ENCODE results near the gene COL23A1.

Gene COL23A1

DNA sequence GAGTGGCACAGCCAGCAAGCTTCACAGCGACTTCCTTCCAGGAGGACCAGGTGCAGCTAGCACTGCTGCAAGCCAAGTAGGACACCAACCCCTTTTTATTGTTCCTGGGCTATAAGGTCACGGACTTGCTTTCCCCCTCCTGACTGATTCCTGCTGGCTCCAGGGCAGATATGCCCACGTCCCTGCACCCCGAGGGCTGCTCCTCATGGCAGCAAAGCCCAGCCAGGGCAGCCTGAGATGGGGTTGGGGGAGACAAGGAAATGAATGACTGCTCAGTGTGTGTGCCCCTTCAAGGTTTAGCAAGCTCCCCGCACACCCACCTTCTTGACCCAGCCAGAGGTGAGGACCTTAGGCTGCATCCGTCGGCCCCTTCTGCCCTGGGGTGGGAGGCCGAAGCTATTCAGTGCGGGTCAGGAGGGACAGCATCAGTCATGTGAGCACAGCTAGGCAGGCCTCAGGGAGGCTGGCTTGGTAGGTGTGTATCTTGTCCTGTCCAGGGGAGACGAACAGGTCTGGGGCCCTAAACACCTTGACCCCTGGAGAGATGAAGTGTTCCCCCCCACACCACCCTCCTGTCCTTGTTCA is 221.4 kb downstream of the COL23A1 start:
- DNase-seq: no peak

DNA sequence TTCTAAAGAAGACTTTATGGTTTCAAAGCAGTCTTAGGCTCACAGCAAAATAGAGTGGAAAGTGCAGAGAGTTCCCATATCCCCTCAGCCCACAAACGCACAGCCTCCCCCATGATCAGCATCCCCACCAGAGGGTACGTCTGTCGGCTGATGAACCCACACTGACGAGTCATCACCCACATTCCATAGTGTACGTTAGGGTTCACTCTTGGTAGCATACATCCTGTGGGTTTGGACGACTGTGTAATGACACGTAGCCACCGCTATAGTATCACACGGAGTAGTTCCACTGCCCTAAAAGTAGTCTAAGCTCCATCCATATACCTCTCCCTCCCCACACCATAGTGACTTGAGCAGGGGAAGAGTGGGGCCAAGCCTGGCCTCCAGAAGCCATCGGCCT is 221.9 kb downstream of the COL23A1 start:
- DNase-seq: peak; percentile 67

DNA sequence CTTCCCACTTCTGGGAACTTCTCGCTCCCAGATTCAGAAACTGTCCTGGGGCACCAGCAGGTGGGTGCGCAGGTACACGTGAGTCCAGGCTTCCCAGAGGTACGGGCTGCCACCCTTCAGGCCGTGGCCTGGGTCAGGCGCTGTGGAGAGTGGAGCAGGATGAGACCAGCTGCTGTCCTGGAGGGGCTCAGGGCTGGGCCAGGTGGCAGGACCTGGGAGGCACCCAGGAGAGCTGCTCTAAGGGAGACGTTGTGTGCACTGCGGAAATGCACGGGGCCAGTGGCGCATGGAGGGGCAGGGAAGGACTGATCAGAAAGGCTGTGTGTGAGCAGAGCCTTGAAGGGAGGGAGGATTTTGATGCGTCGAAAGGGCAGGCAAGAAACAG is 222.5 kb downstream of the COL23A1 start:
- DNase-seq: no peak

DNA sequence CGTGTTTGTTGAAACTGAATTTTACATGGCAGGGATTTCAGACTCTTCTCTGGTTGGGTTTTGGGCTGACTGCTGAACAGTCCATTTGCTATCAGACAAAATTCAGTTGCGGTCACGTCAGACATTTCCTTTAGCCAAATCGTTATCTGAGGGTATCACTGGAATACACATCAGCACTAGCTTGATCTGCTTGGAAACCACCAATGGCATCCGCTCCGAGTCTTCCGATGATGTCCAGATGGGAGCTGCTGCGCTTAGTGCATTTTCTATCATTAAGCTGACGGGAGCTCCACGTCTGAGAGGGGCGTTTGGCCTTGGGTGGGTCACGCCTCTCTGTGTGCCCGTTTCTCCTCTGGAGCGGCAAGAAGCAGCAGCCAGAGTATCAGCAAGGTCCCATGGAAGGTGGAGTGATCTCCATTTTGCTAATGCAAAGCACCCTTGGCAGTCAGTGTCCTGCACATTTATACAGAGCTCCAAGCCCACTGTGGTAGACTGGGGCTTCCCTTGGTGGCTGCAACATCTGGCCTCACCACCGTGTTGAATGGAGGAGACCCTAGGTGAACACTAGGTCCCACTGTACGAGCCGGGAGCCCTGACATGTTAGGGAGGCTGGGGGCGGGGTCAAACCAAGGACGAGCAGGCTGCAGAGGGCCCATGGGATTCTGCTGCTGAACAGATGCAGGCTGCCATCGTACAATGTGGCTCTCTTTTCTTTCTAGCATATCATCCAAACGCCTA is 223.0 kb downstream of the COL23A1 start:
- DNase-seq: no peak

DNA sequence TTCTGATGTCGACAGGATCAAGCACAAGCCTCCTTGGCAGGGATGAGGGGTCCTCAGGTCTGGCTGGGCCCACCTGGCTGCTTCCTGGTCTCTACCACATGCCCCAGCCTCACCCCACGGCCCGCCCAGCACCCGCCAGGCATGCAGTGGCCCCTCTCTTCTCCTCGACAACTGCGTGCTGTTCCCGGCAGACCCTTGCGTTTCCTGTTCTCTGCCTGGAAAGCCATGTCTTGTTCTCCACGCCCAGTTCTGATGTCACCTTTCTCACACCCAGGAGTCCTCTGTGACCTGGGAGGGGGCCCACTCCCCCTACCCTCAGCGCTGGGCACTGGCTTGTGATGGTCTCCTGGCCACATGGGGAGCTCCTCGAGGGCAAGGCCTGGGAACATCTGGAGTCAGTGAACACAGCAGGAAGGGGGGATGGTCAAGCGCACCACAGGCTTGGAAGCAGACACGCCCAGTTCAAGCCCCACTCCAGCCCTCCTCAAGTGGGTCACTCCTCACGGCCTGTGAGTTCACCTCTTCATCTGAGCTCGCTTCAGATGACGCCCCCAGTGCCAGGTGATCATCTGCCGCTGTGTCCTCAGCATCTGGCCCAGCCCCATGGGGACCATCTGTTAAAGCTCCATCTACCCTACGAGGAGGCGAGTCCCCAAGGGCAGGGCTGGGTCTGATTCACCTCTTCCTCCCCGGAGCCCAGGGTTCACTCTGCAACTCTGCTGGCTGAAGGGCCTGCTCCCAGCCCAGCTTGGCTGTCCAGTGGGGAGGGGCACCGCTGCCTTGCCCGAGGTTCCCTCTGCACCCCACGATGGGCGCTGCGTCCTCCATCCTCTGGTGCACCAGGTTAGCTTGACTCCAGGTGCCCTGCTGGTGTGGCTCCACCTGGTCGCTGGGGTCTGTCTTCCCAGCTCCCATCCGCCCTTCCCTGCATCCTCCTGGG is 224.4 kb downstream of the COL23A1 start:
- DNase-seq: no peak

DNA sequence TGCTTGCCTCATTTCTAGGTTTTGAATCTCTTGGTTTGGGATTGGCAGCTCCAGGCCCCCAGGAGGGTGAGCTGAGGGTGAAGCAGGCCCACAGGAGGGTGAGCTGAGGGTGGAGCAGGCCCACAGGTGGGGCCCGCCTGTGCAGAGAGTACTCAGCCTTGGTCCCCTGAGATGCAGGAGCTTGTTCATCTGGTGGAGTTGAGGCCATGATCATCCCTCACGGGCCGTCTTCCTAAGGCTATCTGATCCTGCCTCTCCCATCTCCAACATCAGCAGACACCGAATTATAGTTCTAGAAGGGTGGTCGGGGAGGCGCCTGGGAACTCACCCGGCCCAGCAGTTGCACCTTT is 225.9 kb downstream of the COL23A1 start:
- no peak for DNase-seq

DNA sequence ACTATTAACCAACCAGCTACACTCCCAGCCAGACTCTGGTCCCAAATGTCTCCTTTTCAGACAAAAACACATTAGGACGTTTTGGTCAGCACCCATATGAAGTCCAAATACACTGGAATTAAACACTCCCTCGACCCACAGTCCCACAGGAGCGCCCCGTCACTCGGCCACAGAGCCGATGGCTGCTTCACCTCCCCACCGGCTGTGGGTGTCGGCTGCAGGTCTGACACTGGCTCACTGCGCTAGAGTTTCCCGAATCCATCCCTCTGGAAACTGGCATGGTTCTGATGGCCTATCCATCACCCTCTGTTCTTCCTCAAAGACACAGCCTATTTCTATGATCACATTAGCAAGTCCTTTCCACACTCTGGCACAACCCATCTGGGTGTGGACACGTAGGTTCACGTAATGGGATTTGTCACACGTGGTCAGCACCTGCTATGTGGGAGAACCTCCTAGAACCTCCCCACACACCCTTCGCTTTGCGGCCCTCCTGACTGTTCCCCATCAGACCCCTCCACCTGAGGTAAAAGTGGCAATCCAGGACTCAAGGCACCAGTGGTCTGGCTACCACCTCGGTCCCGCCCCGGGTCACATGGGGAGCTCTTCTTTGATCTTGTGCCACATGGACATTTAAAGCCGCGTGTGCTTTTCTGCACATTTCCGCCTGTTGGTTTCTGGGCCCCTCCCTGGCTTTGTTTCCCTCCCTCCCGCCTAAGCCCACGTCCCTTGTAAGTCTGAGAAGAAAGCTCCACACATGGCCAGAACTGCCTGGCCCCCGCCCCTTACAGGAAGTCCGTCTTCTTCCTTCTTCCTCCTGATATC is 226.5 kb downstream of the COL23A1 start:
- DNase-seq: peak; percentile 35

DNA sequence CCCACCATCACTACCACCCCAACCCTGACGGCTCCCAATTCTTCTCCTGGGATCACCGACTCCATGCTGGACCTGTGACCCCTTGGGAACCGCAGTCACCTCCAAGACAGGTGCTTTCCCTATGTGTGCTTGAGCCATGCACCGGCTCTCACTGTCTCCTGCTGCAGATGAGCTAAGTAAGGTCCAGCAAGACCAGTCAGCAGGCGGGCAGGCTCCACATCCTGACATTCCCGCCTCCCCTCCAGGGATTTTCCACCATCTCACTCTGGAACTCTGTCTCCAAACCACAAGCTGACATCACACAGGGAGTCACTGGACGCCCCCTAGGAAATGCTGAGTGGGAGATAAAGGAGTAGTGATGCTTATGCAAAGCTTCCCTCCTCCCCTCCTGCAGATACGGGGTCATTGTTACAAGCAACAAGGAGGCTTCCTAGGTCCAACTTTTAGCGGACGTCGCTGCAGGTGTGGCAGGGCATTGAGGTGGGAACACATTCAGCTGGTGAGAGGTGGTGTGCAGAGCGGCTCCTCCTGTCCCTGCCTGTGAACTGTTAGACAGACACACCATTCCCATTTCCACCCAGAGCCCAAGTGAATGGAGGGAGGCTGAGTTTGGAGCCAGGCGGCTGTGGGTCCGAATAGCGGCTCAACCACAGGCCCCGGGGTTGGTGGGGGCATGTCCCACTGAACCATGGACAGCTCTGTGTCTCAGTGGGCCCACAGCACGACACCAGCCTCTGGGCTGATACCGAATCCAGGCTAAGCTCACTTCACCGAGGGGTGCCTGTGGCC is 228.3 kb downstream of the COL23A1 start:
- DNase-seq: no peak

DNA sequence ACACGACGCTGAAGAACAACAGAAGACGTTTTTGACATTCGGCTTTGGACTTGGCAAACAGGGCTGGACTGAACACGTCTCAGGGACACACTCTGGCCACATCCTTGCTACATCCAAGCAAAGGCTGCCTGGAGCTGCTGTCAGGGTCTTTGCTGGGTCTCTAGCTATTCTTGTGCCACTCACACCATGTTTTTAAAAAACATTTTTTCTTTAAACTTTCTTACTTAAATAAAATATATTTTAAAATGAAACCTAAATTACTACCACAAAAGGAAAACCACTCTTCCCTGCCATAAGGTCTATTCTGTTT is 229.3 kb downstream of the COL23A1 start:
- no peak for DNase-seq

DNA sequence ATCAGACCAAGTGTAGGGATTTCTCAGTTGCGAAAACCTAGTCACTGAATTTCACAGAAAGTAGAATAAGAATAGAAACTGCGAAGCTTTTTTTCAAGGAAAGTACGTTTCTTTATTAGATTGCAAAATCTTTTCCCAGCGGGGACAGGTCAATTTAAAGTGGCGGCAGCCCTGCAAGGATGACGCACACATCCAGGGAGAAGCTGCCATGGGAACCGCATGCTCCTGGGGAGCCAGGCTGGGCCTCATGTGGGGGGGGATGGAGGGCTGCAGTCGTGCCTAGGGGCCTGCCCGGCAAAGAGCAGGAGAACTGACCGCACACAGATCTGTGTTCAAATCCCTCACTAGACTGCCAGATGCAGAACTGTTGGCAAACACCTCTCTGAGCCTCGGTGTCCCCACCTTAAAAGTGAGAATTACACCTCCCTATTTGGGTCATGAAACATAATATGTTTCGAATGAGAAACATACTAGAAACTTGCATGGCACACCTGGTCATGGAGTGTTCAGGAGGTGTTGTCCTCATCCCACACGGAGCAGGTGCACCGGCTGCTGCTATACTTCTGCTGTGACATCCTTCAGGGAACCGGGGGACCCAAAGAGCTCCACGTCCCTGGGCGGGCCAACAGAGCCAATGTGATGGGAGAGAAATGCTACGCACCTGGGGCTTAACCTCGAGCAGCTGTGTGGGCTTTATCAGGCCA is 229.8 kb downstream of the COL23A1 start:
- peak; percentile 79 for DNase-seq

DNA sequence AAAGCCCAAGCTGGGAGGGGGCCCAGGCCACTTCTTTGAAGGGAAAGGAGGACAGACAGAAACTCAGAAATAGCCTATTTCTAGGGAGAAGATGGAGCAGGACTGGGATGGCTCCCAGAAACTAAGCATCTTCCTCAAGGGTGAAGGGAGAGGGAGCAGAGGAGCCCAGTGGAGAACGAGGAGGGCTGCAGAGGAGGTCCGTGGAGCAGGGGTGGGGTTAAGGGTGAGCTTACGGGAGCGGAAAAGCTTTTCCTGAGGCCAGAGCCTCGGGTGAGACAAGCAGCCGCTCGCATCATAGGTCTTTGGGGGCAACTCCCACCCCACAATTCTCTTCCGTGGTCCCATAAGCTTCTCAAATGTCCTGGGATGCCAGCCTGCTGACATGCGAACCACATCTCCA is 230.5 kb downstream of the COL23A1 start:
- no peak for DNase-seq

DNA sequence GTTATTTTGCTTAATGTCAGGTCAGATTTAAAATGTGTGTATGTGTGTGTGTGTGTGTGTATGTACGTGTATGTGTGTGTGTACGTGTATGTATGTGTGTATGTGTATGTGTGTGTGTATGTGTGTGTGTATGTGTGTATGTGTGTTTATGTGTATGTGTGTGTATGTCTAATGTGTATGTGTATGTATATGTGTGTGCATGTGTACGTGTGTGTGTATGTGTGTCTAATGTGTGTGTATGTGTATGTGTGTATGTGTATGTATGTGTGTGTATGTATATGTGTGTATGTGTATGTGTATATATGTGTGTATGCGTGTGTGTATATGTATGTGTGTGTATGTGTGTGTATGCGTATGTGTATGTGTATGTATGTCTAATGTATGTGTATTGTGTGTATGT is 232.5 kb downstream of the COL23A1 start:
- no peak for DNase-seq

DNA sequence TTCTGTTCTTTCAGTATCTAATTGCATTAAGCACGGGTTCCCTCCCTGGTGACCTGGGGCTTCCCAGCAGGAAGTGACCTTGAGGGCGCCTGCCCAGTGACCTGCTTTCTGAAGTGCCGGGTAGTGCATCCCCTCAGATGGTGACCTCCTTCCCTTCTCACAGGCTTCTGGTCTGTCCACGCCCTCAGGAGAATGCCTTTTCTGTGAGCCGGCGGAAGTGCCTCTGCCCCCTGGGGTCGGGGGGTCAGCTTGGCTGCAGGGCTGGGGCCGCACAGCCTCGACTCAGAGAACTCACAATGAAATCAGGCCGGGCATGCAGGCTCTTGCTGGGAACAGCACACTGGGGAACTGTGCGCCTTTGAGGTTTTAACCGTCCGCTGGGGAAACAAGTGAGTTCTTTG is 233.1 kb downstream of the COL23A1 start:
- peak; percentile 41 for DNase-seq

DNA sequence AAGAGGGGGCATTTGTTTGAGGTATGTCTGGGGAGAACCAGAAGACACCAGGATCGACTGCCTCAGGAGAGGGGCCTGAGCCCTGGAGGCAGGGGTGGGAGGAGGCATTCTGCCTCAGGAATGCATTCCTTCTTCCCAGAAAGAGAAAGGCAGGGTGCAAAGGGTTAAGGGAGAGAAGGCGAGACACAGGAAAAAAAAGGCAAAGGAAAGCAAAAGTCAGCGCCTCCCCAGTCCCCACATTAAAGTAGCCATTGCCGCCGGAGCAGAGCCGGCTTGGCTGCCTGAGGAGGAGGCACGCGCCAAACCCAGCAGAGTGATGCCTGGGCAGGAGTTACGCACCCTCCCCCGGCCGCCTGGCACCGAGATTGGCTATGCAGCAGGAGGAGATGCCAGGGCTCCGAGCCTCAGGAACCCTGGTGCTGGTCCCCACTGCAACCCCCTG is 233.7 kb downstream of the COL23A1 start:
- DNase-seq: no peak

DNA sequence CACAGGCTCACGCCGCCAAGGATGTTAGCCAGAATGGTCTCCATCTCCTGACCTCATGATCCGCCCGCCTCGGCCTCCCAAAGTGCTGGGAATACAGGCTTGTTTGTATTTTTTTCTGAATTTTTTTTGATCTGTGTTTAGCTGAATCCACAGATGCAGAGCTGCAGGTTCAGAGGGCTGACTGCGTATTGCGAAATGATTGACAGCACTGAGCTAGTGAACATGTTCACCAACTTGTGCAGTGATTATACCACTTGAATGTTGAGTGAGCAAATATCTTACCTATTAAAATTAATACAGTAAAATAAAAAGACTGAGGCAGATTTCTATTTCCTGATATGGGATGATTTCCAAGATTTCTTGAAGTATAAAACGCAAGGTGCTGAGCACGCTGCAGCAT is 234.5 kb downstream of the COL23A1 start:
- no peak for DNase-seq

DNA sequence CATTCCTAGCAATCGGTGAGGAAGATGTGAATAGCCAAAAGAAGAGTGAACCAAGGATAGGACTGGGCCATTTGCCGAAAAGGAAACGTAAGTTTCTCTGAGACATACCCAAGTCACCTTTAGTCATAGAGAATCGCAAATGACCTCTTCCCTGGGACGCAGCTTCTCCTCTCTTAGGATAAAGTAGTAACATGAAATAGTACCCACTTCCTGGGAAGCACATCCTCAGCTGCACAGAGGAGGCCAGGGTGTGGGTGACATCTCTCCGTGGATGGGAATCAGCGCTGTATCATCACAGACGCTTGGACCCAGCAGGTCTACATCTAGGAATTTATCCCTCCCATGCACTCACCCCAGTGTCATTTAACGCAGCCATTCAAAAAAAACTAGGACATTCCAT is 236.7 kb downstream of the COL23A1 start:
- no peak for DNase-seq

DNA sequence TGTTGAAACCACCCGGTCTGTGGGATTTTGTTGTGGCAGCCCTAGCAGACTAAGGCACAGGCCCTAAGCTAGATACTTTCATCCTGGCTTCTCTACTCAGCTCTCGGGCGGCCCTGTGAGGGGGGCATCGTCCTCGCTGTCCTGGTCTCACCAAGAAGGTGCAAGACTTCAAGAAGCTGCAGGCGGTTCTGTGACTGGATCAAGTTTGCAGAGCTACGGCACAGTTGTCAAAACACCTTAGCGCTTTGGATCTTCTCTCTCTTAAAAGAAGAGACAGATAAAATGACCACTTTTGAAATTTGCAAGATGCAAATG is 238.2 kb downstream of the COL23A1 start:
- no peak for DNase-seq

DNA sequence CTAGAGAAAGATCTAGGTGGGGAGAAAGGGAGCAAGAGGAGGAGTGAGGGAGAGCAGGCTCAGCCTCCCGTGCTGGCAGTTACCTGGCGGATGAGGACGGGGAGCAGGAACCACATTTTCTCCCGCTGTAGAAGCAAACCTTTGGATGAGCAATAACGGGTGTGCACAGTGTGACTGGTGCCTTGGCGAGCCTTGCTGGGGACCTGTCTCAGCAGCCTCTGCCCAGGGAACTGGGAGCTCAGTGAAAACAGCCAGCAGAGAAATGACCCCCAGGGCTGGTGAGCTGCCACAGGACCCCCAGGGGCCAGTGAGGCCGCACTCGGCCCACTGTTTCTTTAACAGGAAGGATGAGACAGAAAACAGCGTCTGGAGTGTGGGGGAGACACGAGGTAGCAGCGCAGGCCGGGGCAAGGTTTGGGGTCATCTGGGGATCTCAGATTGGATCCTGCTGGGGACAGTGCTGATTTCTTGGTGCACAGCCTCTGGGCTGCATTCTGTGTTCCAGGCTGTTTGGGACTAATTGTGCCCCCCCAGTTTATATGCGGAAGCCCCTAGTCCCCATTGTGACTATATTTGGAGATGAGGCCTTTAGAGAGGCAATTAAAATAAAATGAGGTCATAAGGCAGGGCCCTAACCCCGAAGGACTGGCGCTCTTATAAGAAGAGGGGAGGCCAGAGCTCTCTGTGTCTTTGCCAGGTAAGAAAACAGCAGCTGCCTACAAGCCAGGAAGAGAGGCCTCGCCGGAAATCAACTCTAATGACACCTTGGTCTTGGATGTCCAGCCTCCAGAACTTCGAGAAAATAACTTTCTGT is 238.8 kb downstream of the COL23A1 start:
- DNase-seq: no peak

DNA sequence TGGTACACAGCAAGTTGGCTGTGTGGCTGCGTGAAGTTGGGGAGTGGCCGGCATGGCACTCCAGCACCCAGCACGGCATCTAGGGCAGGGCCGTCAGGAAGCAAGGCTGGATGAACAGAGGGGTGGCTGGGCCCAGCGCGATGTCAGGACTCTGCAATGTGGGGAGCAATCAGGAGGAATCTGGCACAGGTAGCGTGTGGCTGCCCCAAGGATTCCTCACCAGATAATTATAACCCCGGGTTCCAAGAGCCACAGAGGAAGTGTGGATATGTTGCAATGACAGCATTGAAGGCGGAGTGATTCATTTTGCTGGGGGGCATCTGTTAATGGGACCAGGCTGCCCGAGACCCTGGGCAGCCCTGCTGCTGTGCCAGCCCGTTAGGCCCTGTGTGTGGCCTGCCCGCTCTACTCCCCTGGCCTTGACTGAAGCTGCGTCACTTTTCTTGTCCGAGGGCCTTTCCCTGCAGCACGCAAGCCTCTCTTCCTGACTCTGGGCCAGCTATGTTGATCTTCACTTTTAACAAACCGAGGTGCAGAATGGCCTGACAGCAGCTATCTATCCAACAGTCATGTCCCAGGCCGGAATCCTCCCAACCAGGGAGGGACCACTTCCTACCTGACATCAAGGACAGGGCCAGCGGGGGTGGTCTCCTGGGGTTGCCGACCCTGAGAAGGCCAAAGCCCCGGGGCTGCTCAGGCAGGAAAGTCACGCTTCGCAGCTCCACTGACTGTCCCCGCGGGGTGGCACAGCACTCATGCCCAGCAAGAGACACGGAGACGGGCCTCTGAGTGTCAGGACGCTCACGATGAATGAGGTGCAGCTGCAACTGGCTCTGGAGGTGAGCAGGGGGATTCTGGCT is 239.6 kb downstream of the COL23A1 start:
- peak; percentile 72 for DNase-seq
